COLO829 (cell line): ENCODE results near the gene SLX4IP.

Experiments used
- DNase-seq: peaks from one replicate; pipeline ENCODE4 v3.0.0; 2012; ENCODE audit warnings: low spot score

Gene SLX4IP

DNA sequence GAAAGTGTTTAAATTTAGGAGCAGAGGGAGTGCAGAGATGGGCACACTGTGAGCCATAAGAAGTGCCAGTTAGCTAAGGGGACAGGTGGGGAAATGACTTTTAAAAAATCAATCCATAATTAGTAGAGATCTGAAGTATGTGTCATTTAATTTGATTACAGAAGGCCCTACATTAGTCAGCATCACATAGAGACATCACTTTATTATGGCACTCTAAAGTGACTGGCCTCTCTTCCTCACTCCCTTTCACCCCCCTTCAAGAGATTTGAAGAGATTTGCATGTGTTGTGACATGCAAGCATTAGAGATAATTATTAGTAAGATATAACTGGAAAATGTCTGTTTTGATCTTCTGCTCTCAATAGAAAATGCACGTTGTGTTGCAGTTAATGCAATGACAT is 86.7 kb downstream of the SLX4IP start:
- DNase-seq, result no peak

DNA sequence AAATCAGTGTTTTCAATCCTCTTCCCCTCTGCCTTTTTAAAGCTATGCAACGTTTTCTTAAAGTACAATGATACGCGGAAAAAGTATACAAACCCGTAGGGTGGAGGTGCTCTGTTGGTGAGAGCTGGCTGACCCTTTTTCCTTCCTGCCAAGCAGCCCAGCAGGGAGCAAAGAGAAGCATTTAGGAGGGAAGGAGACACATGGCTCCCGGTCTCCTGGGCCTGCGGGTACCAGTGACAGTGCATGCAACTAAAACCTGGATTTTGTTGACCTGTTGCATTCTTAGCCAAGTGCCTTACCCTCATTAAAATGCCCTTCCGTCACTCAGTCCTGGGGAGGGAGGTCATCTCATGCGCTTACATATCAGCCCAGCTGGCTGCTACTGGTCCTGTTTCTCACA is 87.2 kb downstream of the SLX4IP start:
- no peak for DNase-seq

DNA sequence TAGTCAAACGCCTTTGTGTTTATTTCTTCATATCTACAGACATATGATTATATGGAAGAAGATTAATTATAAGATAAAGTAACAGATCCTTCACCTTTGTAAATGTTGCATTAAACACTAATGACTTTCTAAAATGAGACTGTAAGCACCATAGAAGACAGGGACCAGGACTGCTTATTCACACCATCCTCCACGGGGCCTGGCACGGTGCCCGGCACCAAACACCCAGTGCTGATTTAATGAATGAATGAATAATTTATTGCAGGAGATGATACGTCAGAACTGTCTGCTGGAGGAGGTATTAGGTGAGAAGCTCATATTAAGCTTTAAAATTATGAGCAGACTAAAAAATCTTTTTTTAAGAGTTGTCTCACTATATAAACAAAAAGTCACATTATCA is 88.3 kb downstream of the SLX4IP start:
- DNase-seq, result no peak

DNA sequence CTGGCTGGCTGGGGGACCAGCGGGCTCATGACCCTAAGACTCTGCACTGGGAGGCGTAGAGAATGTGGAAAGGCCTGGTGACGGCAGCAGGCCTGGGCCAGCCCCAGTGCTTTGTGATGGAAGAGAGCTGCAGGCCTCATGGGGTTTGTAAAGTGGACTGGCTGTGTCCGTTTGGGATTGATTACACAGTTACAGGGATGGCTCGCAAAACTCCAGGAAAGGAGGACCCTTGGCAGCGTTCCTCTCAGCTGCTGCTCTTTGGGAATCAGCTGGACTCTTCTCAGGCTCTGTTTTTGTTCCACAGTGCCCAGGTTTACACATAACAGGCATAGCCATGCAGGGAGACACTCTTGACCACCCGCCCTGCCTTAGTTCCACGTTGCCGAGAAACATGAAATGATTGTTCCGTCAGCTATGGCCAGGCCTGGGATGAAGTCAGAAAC is 89.0 kb downstream of the SLX4IP start:
- DNase-seq, result no peak

DNA sequence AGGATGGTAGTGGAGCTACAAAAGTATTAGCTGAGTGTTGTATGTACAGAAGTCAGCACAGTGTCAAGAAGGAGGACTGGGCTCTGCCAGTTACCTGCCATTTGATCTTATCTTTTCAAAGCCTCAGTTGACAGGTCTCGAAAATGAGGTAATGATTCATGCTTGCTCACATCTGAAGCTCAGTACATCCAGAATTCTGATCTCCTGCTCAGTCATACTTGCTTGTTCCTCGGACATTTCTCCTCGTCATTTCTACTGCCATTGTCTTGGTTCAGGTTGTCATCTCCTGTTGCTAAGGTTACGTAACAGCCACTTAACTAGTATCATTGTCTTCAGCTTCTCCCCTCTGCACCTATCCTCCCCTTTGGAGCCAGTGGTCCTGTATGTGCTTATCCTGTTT is 89.5 kb downstream of the SLX4IP start:
- no peak for DNase-seq

DNA sequence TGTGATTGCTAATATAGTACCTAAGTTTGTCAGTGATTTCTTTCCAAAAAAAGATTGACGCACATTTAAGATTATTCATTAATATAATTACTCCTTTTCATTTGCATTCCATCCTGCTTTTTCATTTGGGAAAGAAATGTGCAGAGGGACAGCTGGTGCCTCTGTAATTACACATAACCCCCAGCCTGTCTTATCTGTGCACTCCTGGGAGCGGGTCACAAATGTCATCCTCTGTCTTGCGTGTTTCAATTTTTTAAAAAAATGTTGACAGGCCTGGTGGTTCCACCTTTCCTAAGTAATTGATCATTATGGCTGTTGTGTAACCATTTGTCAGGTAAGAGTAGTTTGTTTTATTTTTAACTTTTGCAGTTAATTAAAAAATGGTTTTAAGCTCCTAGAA is 92.7 kb downstream of the SLX4IP start:
- DNase-seq, result no peak

DNA sequence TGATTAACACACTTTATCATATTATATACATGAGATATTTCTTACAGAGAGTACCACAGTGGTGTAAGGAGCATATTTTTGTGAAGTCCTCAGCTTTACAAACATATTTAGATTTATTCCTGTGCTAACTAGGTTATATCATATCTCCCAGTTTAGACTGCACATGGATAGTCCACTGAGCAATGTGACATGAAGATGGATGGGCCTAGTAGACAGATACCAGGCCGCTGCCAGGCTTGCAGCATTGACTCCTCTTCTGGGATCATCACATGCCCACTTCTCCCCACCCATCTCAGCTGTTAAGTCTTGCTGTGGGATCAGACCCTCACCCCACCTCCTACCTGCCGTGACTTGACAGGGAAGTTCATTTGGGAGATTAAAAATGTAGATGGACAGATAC is 95.8 kb downstream of the SLX4IP start:
- no peak for DNase-seq

DNA sequence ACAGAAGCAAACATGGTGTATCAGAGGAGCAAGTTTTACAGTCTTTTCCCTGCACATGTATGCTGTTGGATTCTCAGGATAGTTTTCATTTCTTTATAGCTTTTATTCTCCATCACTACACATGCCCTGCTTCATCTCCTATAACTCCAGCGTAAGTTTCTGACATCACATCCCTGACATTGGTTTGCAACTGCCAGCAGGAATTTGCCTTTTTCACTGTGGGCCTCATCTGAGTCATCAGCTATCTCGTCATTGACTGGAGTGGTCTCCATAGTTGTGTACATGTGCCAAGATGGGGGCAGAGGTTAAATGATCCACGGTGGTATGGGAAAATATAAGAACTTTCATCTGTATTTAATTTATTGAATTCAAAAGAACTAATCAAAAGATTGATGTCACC is 96.7 kb downstream of the SLX4IP start:
- no peak for DNase-seq

DNA sequence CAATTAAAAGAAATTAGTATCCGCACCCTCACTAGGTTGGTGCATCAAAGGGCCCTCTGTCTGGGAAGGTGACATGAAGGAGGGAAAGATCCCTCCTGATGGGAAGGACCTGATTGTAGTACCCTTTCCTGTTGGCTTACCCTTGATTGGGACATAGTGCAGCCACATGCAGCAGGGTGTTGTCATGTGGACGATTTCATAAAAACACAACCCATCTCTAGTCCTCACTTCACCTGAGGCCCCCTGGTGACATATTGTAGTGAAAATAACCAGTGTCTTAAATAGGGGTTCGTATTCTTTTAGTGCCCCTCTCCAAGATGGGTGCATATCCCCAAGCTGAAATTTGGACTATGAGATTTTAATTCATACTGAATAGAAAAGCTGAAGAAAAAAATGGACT is 97.3 kb downstream of the SLX4IP start:
- DNase-seq, result no peak

DNA sequence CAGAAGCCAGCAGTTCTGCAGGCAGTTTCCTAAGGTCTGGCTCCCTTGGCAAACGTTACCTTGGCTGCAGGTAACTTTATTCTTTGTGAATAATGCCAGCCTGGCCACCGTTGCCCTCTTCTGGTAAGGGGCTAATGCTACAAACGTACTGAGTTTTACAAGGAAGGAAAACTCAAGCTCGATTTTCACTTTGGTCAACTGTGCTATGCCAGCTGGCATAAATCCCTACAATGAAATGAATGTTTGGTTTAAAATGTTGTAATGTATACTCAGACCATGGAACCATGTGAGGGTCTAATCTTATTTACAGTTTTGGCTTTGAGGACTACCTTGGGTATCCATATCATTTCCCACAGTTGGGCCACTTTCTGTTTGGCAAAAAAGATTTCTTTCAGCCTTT is 101.4 kb downstream of the SLX4IP start:
- no peak for DNase-seq

DNA sequence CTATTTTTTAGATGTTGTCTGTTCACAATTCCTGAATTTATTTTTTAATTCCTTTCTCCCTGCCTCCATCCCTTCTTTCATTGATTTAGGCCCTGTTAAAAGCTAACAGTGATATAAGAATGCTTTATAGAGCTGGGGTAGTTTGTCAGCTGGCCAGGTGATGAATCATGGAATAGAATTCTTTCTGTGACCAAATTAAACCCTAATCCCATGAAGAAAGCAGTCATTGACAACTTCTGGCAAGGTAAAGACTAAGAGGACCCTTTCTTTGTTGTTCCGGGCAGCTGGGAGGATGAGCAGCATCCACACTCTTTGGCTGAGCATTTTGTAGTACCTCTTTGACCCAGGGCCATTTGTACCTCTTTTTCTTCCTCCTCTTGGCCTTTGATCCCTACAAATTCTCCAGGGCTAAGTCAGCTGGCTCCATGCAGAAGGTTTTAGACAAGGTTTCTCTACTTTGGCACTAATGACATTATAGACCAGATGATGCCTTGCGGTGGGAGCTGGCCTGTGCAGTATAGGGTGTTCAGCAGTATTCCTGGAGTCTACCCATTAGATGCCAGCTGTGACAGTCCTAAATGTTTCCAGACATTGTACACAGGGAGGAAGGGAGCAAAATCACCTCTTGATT is 102.9 kb downstream of the SLX4IP start:
- DNase-seq, result peak; percentile 50

DNA sequence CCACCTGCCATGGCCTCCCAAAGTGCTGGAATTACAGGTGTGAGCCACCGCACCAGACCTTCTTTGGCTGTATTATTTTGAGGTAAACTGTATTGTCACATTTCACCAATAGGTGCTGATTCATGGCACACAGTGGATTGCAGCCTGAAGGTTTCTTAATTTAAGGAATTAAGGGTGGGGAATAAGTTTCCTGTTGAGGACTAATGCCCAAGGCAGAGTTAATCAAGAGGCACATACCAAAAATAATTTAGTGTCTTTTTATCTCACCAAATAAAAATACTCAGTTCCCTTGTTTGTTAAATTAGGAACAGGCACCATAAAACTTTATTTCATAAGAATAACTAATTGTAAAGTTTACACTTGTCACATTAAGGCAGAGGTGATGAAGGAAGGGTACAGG is 103.7 kb downstream of the SLX4IP start:
- DNase-seq, result no peak

DNA sequence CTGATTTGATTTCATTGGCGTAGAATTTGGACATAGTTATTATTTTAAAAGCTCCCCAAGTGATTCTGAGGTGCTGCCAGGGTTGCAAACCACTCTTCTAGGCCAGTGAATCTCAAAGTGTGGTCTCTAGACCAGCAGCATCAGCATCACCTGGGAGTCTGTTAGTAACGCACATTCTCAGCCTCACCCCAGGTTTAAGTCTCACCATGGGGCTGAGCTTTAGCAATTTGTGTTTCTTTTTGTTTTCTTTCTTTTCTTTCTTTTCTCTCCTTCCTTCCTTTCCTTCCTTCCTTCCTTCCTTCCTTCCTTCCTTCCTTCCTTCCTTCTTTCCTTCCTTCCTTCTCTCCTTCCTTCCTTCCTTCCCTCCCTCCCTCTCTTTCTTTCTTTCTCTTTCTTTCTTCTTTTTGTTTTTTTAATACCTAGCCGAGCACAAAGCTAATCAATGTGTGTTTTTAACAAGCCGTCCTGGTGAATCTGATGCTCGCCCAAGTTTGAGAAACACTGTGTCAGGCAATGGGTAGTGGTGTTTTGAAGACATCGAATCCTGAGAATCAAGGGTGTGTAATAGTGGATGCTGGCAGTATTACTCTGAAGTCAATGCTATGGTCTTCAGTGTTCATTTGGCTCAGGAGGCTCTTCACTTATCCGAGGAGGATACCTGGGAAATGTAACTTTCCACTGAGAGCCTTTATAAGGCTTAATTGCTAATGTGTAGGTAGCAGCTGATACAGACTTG is 104.9 kb downstream of the SLX4IP start:
- no peak for DNase-seq

DNA sequence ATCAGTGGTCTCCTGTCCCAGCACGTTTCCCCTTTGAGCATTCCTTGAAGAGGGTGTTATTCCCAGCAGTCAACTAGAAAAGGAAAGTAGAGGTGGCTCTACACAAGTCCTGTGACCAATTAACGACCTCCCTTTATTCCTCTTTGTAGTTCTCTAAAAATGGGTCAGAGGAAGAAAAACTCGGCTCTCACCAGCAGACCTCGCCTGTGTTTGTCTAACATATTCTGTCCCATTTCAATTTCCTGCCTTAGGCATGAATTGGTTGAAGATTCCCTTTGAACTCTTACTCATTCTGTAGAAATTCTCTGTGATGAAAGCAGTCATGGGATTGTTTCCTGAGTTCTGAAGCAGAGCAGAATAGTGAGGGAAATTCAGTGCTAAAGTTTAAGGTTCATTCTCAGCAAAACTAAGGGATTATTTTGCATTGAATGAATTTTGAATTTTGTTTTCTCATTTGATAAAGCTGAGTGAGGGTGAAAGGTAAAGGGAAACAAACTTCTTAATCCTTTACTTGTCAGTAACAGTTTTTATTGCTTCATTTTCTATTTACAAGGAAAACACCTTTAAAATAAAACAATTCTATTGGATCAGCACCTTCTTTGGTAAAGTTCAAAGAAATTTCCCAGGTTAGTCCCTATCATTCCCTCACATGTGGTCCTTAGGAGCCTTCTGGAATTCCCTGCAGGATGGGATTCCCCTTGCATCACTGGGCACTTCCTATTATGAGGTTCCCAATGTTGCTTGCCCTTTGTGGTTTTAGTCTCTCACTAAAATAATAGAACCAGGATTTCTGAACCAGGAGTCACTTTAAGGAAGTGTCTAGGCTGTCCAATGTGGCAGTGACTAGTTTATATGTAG is 105.8 kb downstream of the SLX4IP start:
- DNase-seq, result peak; percentile 82

DNA sequence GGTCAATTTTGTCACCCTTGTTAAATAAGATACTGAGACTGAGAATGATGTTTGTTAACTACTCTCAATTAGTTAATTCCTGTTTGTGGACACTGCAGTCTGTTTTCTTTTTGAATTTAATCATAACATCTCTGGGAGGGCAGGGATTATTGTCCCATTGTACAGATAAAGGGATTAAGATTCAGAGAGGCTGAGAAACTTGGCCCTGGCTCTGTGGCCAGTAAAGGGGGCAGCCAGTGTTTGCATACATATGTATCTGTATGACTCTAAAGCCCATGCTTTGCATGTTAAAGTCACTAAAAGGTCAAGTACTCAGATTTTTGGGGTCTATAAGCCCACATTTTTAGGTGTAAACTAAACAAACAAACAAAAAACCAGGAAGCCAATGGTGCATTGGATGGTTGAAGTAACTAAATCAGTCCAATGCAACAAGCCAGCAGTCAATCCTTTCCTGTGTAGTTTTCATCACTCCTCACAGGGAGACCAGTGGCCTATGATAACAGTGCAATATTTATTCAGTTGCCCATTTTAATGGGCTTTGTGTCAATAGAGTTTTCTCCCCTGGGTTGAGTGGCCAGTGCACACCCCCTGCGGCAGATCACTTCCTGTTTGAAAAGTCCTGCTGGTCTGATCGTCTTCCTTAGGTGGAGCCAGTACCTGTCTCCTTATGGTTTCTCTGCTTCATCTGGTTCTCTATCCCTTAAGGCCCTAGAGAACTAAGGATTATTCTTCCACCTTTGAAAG is 106.7 kb downstream of the SLX4IP start:
- no peak for DNase-seq

DNA sequence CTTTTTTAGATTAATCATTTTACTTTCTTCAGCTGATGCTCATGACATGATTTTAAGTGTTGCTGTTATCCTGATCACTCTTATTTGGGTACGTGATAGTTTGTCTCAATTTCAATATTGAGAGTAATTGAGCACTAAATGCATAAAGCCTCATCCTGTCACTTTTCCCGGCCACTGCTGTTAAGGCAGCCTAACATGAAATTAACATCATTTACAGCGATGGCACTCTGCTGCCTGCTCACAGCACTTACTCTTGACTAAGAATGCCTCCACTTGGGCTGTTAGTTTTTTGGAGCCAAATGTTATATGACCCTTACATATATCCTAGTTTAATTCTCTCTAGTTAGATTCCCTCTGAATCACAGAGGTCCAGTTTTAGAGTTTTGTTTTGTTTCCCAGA is 107.3 kb downstream of the SLX4IP start:
- no peak for DNase-seq

DNA sequence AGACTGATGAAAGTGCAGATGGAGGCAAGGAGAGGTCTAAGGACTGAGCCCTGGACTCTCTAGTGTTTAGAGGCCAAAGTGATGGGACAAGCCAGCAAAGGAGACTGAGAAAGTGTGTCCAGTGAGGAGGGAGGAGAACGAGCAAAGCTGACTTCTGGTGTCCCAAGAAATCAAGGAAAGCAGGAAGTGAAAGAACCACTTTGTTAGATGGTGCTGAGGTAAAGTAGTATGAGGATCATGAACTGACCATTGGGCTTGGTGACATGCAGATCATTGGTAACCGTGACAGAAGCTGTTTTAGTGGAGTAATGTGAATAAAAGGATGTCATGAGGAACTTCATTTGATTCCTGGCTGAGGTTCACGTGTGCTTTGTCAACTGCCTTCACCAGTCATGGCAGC is 108.4 kb downstream of the SLX4IP start:
- DNase-seq, result no peak

DNA sequence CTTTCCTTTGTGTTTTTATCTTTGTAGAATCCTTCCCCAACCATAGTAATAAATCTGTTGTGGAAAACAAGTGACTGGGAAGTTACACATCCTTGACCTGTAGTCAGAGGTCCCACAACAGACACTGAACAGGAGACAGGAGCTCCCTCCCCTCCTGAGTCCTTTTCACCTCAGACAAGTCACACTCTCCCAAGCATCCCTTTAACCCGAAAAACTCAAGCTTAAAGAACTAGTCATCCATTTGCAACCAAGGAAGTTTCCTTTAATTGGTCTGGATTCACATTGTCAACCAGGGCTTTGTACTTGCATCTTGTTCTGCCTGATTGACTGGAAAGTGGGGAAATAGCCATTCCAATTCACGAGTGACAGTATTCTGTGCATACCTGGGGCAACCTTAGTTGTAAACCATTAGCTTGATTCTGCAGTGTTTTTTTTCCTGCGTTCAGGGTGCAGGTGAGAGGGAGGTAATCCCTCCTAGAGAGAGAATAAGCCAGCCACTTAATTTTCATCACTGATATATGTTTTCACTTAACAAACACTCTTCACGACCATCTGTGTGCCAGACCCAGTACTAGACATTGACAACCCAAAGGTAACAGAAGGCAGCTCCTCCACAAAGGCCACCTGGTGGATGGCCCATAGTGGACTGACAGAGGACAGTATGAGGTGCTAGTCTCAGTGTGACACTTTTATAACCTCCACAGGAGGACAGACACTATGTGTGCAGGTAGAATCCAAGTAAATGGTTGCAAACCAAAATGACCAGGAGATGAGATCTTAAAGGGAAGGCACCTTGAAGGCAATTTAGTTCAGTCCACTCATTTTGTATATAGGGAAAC is 112.4 kb downstream of the SLX4IP start:
- DNase-seq, result no peak

DNA sequence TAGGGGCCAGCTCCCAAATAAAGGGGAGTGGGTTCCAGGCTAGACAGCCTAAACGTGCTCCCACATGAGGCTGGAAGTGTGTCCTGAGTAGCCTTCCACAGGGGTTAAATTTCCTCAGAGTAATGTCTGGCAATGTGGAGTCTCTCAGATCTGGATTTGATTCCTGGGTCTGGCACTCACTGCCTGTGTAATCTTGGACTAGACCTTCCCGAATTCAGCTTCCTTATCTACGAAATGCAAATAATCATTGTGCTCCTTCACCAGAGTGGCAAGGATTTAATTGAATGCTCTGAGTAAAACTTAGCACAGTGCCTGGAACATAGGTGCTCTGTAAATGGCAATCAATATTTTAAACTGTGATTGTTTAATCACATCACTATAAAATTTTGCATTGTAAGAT is 114.4 kb downstream of the SLX4IP start:
- no peak for DNase-seq

DNA sequence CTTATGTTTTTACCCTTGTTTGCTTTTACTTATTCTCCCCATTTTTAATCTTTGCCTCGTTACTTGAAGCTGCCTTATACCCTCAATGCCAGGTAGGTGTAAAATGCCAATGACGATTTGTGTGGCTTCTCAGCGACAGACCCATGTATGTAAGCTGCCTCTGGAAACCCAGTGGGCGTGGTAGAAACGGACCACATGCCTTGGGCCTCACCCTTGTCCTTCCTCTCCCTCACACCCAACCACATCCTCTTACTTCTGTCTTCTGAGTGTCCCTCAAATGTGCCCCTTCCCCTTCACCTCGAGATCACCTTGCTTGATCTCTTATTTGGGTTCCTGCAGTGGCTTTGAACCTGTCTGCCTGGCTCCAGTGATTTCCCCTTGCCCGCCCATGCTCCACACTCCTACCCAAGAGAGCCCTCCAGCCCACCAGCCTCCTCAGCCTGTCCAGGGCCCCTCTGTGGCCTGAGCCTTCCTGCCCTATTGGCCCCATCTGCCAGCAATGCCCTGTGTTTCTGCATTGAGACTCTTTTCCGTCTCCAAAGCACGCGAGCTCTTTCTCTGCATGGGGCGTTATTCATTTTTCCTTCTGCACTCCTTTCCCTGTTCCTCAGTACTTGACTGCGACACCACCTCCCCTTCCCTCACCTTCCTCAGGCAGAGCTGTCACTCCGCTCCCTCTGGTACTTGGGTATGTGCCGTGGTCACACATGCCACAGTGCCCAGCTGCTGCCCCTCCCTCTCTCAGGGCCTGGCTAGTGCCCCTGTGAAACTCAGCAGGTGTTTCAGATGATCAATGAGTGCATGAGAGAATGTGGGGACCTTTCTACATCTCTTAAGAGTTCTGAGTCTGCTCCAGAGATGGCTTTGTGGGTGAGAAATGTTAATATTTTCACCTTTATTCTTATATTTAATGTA is 115.4 kb downstream of the SLX4IP start:
- DNase-seq, result no peak
